Measurements from ENCODE around the gene AIG1.

DNA sequence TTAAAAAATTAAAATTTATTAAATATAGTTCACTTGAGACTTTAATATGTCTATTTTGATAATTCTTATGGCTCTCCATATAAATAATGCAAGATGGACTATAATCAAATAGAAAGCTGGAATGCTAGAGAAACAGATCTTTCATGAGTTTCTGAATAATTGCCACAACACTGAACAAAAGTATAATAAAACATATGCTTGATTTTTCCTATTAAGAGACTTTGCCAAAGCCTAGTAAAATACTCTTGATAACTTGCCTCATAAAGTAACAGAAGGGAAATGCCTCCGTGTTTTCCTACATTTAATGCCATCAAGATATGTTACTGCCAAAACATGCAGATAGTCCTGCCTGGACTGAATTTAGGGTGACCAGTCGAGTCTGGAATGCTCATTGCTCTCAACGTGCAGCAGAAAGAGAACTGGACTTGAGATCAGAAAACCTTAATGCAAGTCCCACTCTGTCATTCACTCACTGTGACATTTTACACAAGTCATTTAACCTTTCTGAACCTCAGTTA, 153.2 kb downstream of the AIG1 start:
- TF ChIP-seq, protein P1, sequence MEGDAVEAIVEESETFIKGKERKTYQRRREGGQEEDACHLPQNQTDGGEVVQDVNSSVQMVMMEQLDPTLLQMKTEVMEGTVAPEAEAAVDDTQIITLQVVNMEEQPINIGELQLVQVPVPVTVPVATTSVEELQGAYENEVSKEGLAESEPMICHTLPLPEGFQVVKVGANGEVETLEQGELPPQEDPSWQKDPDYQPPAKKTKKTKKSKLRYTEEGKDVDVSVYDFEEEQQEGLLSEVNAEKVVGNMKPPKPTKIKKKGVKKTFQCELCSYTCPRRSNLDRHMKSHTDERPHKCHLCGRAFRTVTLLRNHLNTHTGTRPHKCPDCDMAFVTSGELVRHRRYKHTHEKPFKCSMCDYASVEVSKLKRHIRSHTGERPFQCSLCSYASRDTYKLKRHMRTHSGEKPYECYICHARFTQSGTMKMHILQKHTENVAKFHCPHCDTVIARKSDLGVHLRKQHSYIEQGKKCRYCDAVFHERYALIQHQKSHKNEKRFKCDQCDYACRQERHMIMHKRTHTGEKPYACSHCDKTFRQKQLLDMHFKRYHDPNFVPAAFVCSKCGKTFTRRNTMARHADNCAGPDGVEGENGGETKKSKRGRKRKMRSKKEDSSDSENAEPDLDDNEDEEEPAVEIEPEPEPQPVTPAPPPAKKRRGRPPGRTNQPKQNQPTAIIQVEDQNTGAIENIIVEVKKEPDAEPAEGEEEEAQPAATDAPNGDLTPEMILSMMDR (conservative IDR thresholded peaks at IDR 0.05; ENCODE audit: low read length): no peak
- TF ChIP-seq EZH2phosphoT487 (IDR thresholded peaks at IDR 0.05; ENCODE audit: borderline replicate concordance, low read depth, low read length): no peak
